Sigmoid colon (tissue), 4 donors: Measurements from ENCODE around the gene SIPA1L3.

Source experiments
- POLR2A ChIP-seq, 2 donors: fragments of 450-650 bp; IDR thresholded peaks; one replicate each; pipeline ENCODE4 v1.6.1; 2016; ENCODE audit warnings: antibody characterized with exemption in 2 of 2, mild to moderate bottlenecking in 2 of 2, moderate library complexity in 2 of 2
- POLR2AphosphoS5 ChIP-seq, 4 donors: sonication (generic); formaldehyde crosslinking; IDR thresholded peaks; one replicate each; pipeline ENCODE4 v1.6.1; 2017; ENCODE audit warnings: antibody characterized with exemption in 4 of 4
- TF ChIP-seq, protein P1 (sequence below), 4 experiments: fragments of 450-650 bp in 3 of 4; fragments of 200-600 bp in 1 of 4; IDR thresholded peaks; one replicate each; pipeline ENCODE4 v1.5.1; 2016 to 2019; ENCODE audit warnings: antibody characterized with exemption in 4 of 4, mild to moderate bottlenecking in 3 of 4, moderate library complexity in 2 of 4

DNA sequence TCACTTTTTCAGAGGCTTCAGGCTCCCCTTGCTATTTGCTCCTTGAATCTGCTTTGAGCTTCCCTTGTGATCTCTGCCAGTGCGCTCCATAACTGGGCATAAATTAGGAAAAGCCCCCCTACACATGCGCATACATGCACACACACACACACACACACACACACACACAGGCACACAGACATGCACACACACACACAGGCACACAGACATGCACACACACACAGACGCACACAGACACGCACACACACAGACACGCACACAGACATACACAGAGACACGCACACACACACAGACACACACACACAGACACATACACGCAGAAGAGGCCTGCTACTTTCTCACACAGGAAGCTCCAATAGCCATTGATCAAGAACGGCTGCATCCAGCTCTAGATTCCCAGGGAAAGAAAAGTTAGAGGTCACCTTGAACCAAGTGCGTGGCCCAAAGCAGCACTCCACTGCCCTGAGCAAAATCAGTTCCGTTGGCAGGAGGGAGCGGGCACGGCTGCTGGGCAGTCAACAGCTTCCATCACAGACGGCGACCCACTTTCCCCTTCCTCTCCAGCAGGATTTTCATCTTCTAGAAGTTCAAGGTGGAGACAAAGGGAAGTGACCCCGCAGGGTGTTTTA is 171.4 kb downstream of the SIPA1L3 start:
- TF ChIP-seq, protein P1, sequence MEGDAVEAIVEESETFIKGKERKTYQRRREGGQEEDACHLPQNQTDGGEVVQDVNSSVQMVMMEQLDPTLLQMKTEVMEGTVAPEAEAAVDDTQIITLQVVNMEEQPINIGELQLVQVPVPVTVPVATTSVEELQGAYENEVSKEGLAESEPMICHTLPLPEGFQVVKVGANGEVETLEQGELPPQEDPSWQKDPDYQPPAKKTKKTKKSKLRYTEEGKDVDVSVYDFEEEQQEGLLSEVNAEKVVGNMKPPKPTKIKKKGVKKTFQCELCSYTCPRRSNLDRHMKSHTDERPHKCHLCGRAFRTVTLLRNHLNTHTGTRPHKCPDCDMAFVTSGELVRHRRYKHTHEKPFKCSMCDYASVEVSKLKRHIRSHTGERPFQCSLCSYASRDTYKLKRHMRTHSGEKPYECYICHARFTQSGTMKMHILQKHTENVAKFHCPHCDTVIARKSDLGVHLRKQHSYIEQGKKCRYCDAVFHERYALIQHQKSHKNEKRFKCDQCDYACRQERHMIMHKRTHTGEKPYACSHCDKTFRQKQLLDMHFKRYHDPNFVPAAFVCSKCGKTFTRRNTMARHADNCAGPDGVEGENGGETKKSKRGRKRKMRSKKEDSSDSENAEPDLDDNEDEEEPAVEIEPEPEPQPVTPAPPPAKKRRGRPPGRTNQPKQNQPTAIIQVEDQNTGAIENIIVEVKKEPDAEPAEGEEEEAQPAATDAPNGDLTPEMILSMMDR (IDR thresholded peaks at IDR 0.05), result no peak
- TF ChIP-seq POLR2A (IDR thresholded peaks at IDR 0.05) (no peak), POLR2AphosphoS5 (IDR thresholded peaks at IDR 0.05) (no peak)
